ENCODE measurements around the gene FUCA1. TPM values are rescaled to one million over a fixed set of nuclear protein-coding genes. Genes with fewer than 3 reads are reported as not detected.

Gene FUCA1
- total and polyA plus RNA-seq, 10 of the 15 experiments (the other 5 are each of a cell fraction or from before 2014, with no cell fraction given): 33.3 to 117 (median 52.6) TPM

DNA sequence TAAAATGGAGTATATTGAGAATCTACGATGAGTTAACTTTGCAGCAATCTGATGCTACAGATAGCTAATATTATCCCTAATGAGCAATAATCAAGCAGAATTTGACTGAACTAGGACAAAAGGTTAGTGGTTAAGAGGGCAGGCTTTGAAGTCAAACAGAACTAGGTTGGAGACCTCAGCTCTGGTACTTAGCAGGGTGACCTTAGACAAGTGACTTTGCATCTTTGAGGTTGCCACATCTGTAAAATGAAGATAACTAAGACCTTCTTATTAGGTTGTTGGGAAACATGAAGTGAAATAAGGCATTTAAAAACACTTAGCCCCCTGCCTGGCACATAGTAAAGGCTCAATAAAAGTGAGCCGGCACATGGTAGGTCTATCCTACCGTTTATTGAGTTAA lies 4.3 kb upstream of the FUCA1 start:
- Histone ChIP-seq H3K4me1 (ENCODE audit: control insufficient read depth, insufficient read depth, low read length) (no peaks in the 10 kb centered on the region), H3K4me3 (no peak overlapping the region), H3K79me2 (ENCODE audit: control insufficient read depth, insufficient read depth, low read length) (peaks cover 6% of the 10 kb centered on the region), H3K9ac (ENCODE audit: control insufficient read depth, insufficient read depth, low read length) (no peak overlapping the region), H3K4me2 (ENCODE audit: control insufficient read depth, insufficient read depth) (no peak overlapping the region), H2AFZ (ENCODE audit: control insufficient read depth, low read depth, low read length) (no peak overlapping the region), H3K9me3 (replicated peaks; ENCODE audit: control insufficient read depth, insufficient read depth, low read length) (no peaks in the 10 kb centered on the region), H3K27ac (ENCODE audit: control insufficient read depth, insufficient read depth) (no peak overlapping the region), H3K36me3 (ENCODE audit: control insufficient read depth in 2 of 2, insufficient read depth in 2 of 2, low read length in 1 of 2) (peaks cover 0 to 9% of the 10 kb centered on the region in 2 experiments; a peak in 2 of 4 replicates), H4K20me1 (ENCODE audit: control insufficient read depth, insufficient read depth) (no peaks in the 10 kb centered on the region), H3K27me3 (replicated peaks in 1 of 2; ENCODE audit: control insufficient read depth in 2 of 2, insufficient read depth in 2 of 2, low read length in 1 of 2) (no peaks in the 10 kb centered on the region; a peak in 1 of 4 replicates)
- no TSS peak for BruUV-seq (replicated peaks)
- SMC1A ChIA-PET (ENCODE audit: uncharacterized antibody, unreplicated experiment): interaction anchor here (1.4 to 1.8 kb wide), 2 partner anchors 35 to 38 kb away, joined by 5 to 6 read pairs; no protein-coding TSS in a partner anchor
- POLR2A ChIA-PET: interaction anchor here (1.0 kb wide), 1 partner anchor 18 kb away, joined by 6 read pairs; no protein-coding TSS in a partner anchor
- WGBS (ENCODE audit: insufficient coverage, insufficient replicate concordance, low lambda C conversion rate, missing lambda C conversion rate): 100% methylated on average over 3 of the region's 3 CpGs
- FAIRE-seq: no peak
- intact Hi-C loops (cut with micrococcal nuclease; ENCODE audit: unreplicated experiment): no loop called here
- RAD21 ChIA-PET (ENCODE audit: unreplicated experiment): interaction anchor here (3.4 kb wide), 1 partner anchor 62 kb away, joined by 16 read pairs; no protein-coding TSS in a partner anchor
- no peak for DNase-seq (ENCODE audit: low read depth, low spot score)
- in situ Hi-C loops (cut with MboI): no loop called here
- CTCF ChIA-PET: interaction anchor here (1.5 to 1.9 kb wide), 3 partner anchors 44 to 101 kb away, joined by 4 to 9 read pairs (median 4); no protein-coding TSS in a partner anchor
- no peak for ATAC-seq
- no peak for TF ChIP-seq STAT1 (conservative IDR thresholded peaks at IDR 0.05)
- TF ChIP-seq, protein P1, sequence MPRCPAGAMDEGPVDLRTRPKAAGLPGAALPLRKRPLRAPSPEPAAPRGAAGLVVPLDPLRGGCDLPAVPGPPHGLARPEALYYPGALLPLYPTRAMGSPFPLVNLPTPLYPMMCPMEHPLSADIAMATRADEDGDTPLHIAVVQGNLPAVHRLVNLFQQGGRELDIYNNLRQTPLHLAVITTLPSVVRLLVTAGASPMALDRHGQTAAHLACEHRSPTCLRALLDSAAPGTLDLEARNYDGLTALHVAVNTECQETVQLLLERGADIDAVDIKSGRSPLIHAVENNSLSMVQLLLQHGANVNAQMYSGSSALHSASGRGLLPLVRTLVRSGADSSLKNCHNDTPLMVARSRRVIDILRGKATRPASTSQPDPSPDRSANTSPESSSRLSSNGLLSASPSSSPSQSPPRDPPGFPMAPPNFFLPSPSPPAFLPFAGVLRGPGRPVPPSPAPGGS (IDR thresholded peaks at IDR 0.05; ENCODE audit: borderline replicate concordance, insufficient read depth, low read depth, low read length, poor library complexity, severe bottlenecking): no peak
- TF ChIP-seq POU2F2 (IDR thresholded peaks at IDR 0.05; ENCODE audit: borderline replicate concordance, low read depth, low read length): no peak
- TF ChIP-seq DPF2 (IDR thresholded peaks at IDR 0.05): no peak
- no peak for TF ChIP-seq BMI1 (IDR thresholded peaks at IDR 0.05; ENCODE audit: borderline replicate concordance)
- no peak for TF ChIP-seq CHD2 (IDR thresholded peaks at IDR 0.05; ENCODE audit: borderline replicate concordance, low read depth, low read length)
- no peak for TF ChIP-seq KDM1A (IDR thresholded peaks at IDR 0.05; ENCODE audit: borderline replicate concordance)
- no peak for TF ChIP-seq MEF2A (IDR thresholded peaks at IDR 0.05; ENCODE audit: insufficient read depth, low read depth, low read length)
- TF ChIP-seq, protein P2, sequence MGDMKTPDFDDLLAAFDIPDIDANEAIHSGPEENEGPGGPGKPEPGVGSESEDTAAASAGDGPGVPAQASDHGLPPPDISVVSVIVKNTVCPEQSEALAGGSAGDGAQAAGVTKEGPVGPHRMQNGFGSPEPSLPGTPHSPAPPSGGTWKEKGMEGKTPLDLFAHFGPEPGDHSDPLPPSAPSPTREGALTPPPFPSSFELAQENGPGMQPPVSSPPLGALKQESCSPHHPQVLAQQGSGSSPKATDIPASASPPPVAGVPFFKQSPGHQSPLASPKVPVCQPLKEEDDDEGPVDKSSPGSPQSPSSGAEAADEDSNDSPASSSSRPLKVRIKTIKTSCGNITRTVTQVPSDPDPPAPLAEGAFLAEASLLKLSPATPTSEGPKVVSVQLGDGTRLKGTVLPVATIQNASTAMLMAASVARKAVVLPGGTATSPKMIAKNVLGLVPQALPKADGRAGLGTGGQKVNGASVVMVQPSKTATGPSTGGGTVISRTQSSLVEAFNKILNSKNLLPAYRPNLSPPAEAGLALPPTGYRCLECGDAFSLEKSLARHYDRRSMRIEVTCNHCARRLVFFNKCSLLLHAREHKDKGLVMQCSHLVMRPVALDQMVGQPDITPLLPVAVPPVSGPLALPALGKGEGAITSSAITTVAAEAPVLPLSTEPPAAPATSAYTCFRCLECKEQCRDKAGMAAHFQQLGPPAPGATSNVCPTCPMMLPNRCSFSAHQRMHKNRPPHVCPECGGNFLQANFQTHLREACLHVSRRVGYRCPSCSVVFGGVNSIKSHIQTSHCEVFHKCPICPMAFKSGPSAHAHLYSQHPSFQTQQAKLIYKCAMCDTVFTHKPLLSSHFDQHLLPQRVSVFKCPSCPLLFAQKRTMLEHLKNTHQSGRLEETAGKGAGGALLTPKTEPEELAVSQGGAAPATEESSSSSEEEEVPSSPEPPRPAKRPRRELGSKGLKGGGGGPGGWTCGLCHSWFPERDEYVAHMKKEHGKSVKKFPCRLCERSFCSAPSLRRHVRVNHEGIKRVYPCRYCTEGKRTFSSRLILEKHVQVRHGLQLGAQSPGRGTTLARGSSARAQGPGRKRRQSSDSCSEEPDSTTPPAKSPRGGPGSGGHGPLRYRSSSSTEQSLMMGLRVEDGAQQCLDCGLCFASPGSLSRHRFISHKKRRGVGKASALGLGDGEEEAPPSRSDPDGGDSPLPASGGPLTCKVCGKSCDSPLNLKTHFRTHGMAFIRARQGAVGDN (IDR thresholded peaks at IDR 0.05): no peak
- no peak for TF ChIP-seq PAX8 (IDR thresholded peaks at IDR 0.05)
- TF ChIP-seq POLR2AphosphoS2 (IDR thresholded peaks at IDR 0.05; ENCODE audit: low read depth, low read length): no peak
- no peak for TF ChIP-seq MYB (IDR thresholded peaks at IDR 0.05; ENCODE audit: borderline replicate concordance, low read depth, low read length)
- TF ChIP-seq, protein P3, sequence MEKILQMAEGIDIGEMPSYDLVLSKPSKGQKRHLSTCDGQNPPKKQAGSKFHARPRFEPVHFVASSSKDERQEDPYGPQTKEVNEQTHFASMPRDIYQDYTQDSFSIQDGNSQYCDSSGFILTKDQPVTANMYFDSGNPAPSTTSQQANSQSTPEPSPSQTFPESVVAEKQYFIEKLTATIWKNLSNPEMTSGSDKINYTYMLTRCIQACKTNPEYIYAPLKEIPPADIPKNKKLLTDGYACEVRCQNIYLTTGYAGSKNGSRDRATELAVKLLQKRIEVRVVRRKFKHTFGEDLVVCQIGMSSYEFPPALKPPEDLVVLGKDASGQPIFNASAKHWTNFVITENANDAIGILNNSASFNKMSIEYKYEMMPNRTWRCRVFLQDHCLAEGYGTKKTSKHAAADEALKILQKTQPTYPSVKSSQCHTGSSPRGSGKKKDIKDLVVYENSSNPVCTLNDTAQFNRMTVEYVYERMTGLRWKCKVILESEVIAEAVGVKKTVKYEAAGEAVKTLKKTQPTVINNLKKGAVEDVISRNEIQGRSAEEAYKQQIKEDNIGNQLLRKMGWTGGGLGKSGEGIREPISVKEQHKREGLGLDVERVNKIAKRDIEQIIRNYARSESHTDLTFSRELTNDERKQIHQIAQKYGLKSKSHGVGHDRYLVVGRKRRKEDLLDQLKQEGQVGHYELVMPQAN (conservative IDR thresholded peaks at IDR 0.05): no peak
- no peak for TF ChIP-seq EZH2 (IDR thresholded peaks at IDR 0.05; ENCODE audit: borderline replicate concordance, control insufficient read depth, low read depth, low read length)
